ENCODE results near the gene MS4A1.

Gene MS4A1

DNA sequence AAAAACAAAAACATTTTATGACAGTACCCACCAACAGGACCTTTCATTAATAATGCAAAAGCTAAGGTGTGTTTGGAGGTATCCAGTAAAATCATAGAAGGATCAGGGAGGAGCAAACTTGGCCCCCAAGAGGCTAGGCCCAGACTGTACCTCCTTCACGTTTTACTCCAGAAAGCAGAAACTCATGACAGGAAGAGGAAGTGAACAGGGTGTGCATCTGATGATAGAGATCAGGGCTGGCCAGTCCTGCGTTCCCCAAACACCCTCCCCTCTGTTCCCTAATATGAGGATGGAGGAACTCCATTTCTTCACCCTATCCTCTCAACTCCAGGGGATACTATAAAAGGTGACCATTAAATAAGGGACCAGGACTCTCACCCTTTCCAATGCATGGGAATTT lies 26.7 kb downstream of the MS4A1 start:
- H4K20me1 ChIP-seq (ENCODE audit: insufficient read depth, low read length), result no peaks in the 10 kb centered on the region
- peak overlapping the region; percentile 50 for H2AFZ ChIP-seq (ENCODE audit: low read depth, low read length)
- no peak overlapping the region for H3K9ac ChIP-seq (ENCODE audit: low read length)
- H3K36me3 ChIP-seq (replicated peaks; ENCODE audit: low read depth, low read length), result peaks cover 52% of the 10 kb centered on the region
- H3K79me2 ChIP-seq (ENCODE audit: low read length), result no peaks in the 10 kb centered on the region
- peaks cover 38% of the 10 kb centered on the region for H3K9me3 ChIP-seq (ENCODE audit: insufficient read depth, low read length)
- peak overlapping the region; percentile 14 for H3K4me2 ChIP-seq (ENCODE audit: low read length)
- no peak overlapping the region; the same call in 1 of the 2 replicates for H3K27ac ChIP-seq (ENCODE audit: low read length)
- TF ChIP-seq, protein P1, sequence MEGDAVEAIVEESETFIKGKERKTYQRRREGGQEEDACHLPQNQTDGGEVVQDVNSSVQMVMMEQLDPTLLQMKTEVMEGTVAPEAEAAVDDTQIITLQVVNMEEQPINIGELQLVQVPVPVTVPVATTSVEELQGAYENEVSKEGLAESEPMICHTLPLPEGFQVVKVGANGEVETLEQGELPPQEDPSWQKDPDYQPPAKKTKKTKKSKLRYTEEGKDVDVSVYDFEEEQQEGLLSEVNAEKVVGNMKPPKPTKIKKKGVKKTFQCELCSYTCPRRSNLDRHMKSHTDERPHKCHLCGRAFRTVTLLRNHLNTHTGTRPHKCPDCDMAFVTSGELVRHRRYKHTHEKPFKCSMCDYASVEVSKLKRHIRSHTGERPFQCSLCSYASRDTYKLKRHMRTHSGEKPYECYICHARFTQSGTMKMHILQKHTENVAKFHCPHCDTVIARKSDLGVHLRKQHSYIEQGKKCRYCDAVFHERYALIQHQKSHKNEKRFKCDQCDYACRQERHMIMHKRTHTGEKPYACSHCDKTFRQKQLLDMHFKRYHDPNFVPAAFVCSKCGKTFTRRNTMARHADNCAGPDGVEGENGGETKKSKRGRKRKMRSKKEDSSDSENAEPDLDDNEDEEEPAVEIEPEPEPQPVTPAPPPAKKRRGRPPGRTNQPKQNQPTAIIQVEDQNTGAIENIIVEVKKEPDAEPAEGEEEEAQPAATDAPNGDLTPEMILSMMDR (IDR thresholded peaks at IDR 0.05; ENCODE audit: low read depth, low read length), result no peak
- TF ChIP-seq EZH2phosphoT487 (IDR thresholded peaks at IDR 0.05; ENCODE audit: low read depth), result no peak
- no peak overlapping the region; the same call in 1 of the 2 replicates for H3K4me3 ChIP-seq (ENCODE audit: low read length)
- no peaks in the 10 kb centered on the region for H3K27me3 ChIP-seq (ENCODE audit: low read depth, low read length)
- H3K4me1 ChIP-seq (ENCODE audit: low read length), result peaks cover 50% of the 10 kb centered on the region

DNA sequence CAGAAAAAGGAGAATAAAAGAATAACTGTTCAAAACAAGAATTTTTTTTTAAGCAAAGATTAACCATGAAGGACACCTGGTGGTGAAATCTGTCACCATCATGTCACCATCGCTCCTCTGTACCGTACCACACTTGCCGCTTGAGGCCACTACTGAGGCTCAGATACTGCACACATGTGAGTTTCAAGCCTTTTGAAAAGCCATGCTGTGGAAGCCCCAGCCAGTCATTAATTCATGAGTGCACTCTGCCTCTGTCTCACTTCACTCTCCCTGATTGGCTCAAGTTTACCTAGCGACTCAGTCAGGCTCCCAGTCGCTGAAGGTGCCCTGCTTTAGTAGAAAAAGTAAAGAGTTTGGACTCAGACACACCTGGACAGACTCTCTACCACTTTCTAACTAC lies 30.3 kb downstream of the MS4A1 start:
- Histone ChIP-seq H3K9ac (ENCODE audit: low read length) (peak overlapping the region; percentile 16; the same call in 1 of the 2 replicates), H3K27me3 (ENCODE audit: low read depth, low read length) (no peaks in the 10 kb centered on the region), H2AFZ (ENCODE audit: low read depth, low read length) (peak overlapping the region; percentile 63), H3K79me2 (ENCODE audit: low read length) (no peaks in the 10 kb centered on the region), H4K20me1 (ENCODE audit: insufficient read depth, low read length) (no peaks in the 10 kb centered on the region), H3K36me3 (replicated peaks; ENCODE audit: low read depth, low read length) (peaks cover 31% of the 10 kb centered on the region), H3K4me2 (ENCODE audit: low read length) (peak overlapping the region; percentile 57), H3K4me3 (ENCODE audit: low read length) (peak overlapping the region; percentile 21; the same call in 1 of the 2 replicates), H3K9me3 (ENCODE audit: insufficient read depth, low read length) (peaks cover 15% of the 10 kb centered on the region; the same call in 1 of the 2 replicates), H3K27ac (ENCODE audit: low read length) (no peak overlapping the region; the same call in 1 of the 2 replicates), H3K4me1 (ENCODE audit: low read length) (peaks cover 40% of the 10 kb centered on the region)
- TF ChIP-seq EZH2phosphoT487 (IDR thresholded peaks at IDR 0.05; ENCODE audit: low read depth), result no peak
- TF ChIP-seq, protein P1 (IDR thresholded peaks at IDR 0.05; ENCODE audit: low read depth, low read length), result peak; percentile 100

DNA sequence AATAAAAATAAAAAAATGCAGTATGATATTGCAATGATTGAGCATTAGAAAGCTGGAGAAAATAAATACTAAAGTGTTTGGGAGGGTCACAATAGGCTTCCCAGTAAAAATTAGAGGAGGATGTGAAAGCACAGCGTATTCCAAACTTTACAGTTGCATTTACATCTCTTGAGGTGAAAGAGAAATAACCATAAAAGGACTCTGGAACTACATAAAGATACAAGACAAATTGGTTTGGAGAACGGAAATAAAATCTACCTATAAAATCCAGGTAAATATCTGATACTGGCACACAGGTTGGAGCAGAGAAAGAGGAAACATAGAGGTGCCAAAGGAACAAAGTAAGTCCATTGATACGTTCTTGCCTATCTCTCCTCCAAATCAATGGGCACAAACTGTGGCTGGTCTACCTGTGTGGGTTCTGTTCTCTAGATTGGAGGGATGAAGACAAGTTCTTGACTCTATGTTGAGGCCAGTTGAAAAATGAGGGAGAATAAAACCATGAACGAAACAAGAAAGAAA lies 36.9 kb downstream of the MS4A1 start, which contains the start of gene MS4A12:
MS4A12 (plus strand) TSS at position 291 of the 522 bp plus-strand sequence. CDS start 4,541 bp downstream, outside the sequence.
- Histone ChIP-seq H3K9me3 (ENCODE audit: insufficient read depth, low read length) (no peaks in the 10 kb centered on the region), H3K4me3 (ENCODE audit: low read length) (no peak within 1 kb of the TSS), H3K79me2 (ENCODE audit: low read length) (no peaks in the 10 kb centered on the region), H4K20me1 (ENCODE audit: insufficient read depth, low read length) (no peaks in the 10 kb centered on the region), H3K9ac (ENCODE audit: low read length) (no peak within 1 kb of the TSS), H3K4me1 (ENCODE audit: low read length) (peaks cover 4% of the 10 kb centered on the region), H3K4me2 (ENCODE audit: low read length) (no peak within 1 kb of the TSS), H3K27ac (ENCODE audit: low read length) (no peak within 1 kb of the TSS), H2AFZ (ENCODE audit: low read depth, low read length) (no peak within 1 kb of the TSS), H3K27me3 (ENCODE audit: low read depth, low read length) (no peaks in the 10 kb centered on the region), H3K36me3 (replicated peaks; ENCODE audit: low read depth, low read length) (no peaks in the 10 kb centered on the region)
- TF ChIP-seq, protein P1 (IDR thresholded peaks at IDR 0.05; ENCODE audit: low read depth, low read length), result no peak

DNA sequence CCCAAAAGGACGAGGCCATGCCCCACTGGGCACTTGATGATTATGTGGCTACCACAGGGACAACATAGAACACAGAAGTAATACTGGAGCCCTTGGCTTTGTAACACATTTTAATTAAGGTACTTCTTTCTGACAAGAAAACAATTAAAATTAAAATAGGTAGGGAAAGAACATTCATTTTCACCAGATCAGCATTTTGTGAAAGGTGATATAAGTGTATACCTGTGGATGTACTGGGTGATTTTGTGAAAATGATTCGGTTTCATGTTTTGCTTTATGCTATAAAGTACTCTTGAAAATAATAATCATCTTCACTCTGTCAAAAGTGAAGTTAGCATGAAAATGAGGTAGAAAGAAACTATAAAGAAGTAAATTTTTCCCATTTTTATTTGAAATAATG lies 37.8 kb downstream of the MS4A1 start:
- Histone ChIP-seq H3K4me1 (ENCODE audit: low read length) (peaks cover 13% of the 10 kb centered on the region), H3K4me3 (ENCODE audit: low read length) (no peak overlapping the region), H3K27me3 (ENCODE audit: low read depth, low read length) (no peaks in the 10 kb centered on the region), H3K9me3 (ENCODE audit: insufficient read depth, low read length) (no peaks in the 10 kb centered on the region), H3K9ac (ENCODE audit: low read length) (no peak overlapping the region), H4K20me1 (ENCODE audit: insufficient read depth, low read length) (no peaks in the 10 kb centered on the region), H2AFZ (ENCODE audit: low read depth, low read length) (no peak overlapping the region), H3K4me2 (ENCODE audit: low read length) (no peak overlapping the region), H3K36me3 (replicated peaks; ENCODE audit: low read depth, low read length) (no peaks in the 10 kb centered on the region), H3K27ac (ENCODE audit: low read length) (no peak overlapping the region), H3K79me2 (ENCODE audit: low read length) (no peaks in the 10 kb centered on the region)
- no peak for TF ChIP-seq EZH2phosphoT487 (IDR thresholded peaks at IDR 0.05; ENCODE audit: low read depth)
- TF ChIP-seq, protein P1 (IDR thresholded peaks at IDR 0.05; ENCODE audit: low read depth, low read length), result no peak
